Measurements from ENCODE around the gene POLR2M.

POLR2M gene

GRCh38 chr15:57677204-57677603 lies 29.3 kb upstream of the POLR2M start:
- in situ Hi-C loops (cut with MboI; ENCODE audit: low sequenced_read_pairs, unreplicated experiment) = no loop called here

GRCh38 chr15:57680021-57680420 lies 26.5 kb upstream of the POLR2M start:
- no peak for DNase-seq (ENCODE audit: low spot score)
- in situ Hi-C loops (cut with MboI; ENCODE audit: low sequenced_read_pairs, unreplicated experiment) = no loop called here
- no peak for TF ChIP-seq CTCF (IDR thresholded peaks at IDR 0.05; ENCODE audit: borderline replicate concordance, control extremely low read depth, extremely low read depth, insufficient read depth, missing control alignments)

More at GRCh38 chr15:57677204-57677603, 29.3 kb upstream of the POLR2M start:
- TF ChIP-seq CTCF (IDR thresholded peaks at IDR 0.05; ENCODE audit: borderline replicate concordance, control extremely low read depth, extremely low read depth, insufficient read depth, missing control alignments) = no peak
- no peak for DNase-seq (ENCODE audit: low spot score)

GRCh38 chr15:57681011-57681410 lies 25.5 kb upstream of the POLR2M start:
- DNase-seq (ENCODE audit: low spot score) = no peak
- in situ Hi-C loops (cut with MboI; ENCODE audit: low sequenced_read_pairs, unreplicated experiment) = no loop called here
- TF ChIP-seq CTCF (IDR thresholded peaks at IDR 0.05; ENCODE audit: borderline replicate concordance, control extremely low read depth, extremely low read depth, insufficient read depth, missing control alignments) = no peak

- in situ Hi-C loops (cut with MboI; ENCODE audit: low sequenced_read_pairs, unreplicated experiment) = no loop called here
- no peak for DNase-seq (ENCODE audit: low spot score)
- TF ChIP-seq CTCF (IDR thresholded peaks at IDR 0.05; ENCODE audit: borderline replicate concordance, control extremely low read depth, extremely low read depth, insufficient read depth, missing control alignments) = no peak
Measured at GRCh38 chr15:57683481-57683880, 23.0 kb upstream of the POLR2M start.

GRCh38 chr15:57684491-57685151 lies 21.9 kb upstream of the POLR2M start:
- no peak for TF ChIP-seq CTCF (IDR thresholded peaks at IDR 0.05; ENCODE audit: borderline replicate concordance, control extremely low read depth, extremely low read depth, insufficient read depth, missing control alignments)
- in situ Hi-C loops (cut with MboI; ENCODE audit: low sequenced_read_pairs, unreplicated experiment) = no loop called here
- no peak for DNase-seq (ENCODE audit: low spot score)

- TF ChIP-seq CTCF (IDR thresholded peaks at IDR 0.05; ENCODE audit: borderline replicate concordance, control extremely low read depth, extremely low read depth, insufficient read depth, missing control alignments) = no peak
- in situ Hi-C loops (cut with MboI; ENCODE audit: low sequenced_read_pairs, unreplicated experiment) = no loop called here
- no peak for DNase-seq (ENCODE audit: low spot score)
Measured at GRCh38 chr15:57685306-57686095, 21.0 kb upstream of the POLR2M start.

Data from GM13976 (cell line).